SK-N-SH (cell line): Measurements from ENCODE around the gene RAPGEF3. TPM values are rescaled to one million over a fixed set of nuclear protein-coding genes. Genes with fewer than 3 reads are reported as not detected.

Experiments used
- CTCF ChIA-PET: fragments of 300-600, 350-600 bp; formaldehyde crosslinking; extraction: SDS; loops from one replicate; lab custom pipeline; 2021; lab: Yijun Ruan, JAX
- POLR2A ChIA-PET: fragments of 350-600 bp; sonication (Branson Sonifier 250); formaldehyde crosslinking; extraction: SDS; loops from one replicate; lab custom pipeline; 2020; ENCODE audit warnings: antibody characterized with exemption, inconsistent platforms; lab: Yijun Ruan, JAX
- DNase-seq: peaks from one replicate; pipeline ENCODE4 v3.0.0; 2012
- H2AFZ ChIP-seq: fragments of 200-600 bp; sonication (generic); 2 replicates; pipeline ENCODE4 v1.8.1; 2016; ENCODE audit warnings: antibody characterized with exemption, mild to moderate bottlenecking, low read depth
- H3F3A ChIP-seq: fragments of 200-600 bp; sonication (generic); replicated peaks from 2 replicates; pipeline ENCODE3; 2016; ENCODE audit warnings: antibody characterized with exemption, mild to moderate bottlenecking; ENCODE audit not compliant: insufficient read depth
- H3K27ac ChIP-seq, 2 experiments: fragments of 200-500 bp in 1 of 2; fragments of 200-600 bp in 1 of 2; sonication (Bioruptor generic) in 1 of 2; sonication (generic), shearing (Covaris generic) in 1 of 2; 2 replicates each; pipeline versions ENCODE4 v1.5.1 to v1.6.1; 2014 to 2016; ENCODE audit warnings: low read depth in 2 of 2, inconsistent platforms in 1 of 2, low read length in 1 of 2, mild to moderate bottlenecking in 1 of 2, mixed read lengths in 1 of 2
- H3K27me3 ChIP-seq: fragments of 200-600 bp; sonication (generic), shearing (Covaris generic); 2 replicates; pipeline ENCODE4 v1.6.1; 2016; ENCODE audit warnings: mixed run types; ENCODE audit not compliant: insufficient read depth
- H3K36me3 ChIP-seq, 2 experiments: fragments of 200-500 bp in 1 of 2; fragments of 200-600 bp in 1 of 2; sonication (Bioruptor generic) in 1 of 2; sonication (generic) in 1 of 2; replicated peaks in 1 of 2; 2 replicates each; pipeline versions ENCODE3 to v1.5.1; 2014 to 2016; ENCODE audit warnings: low read length in 1 of 2, mild to moderate bottlenecking in 1 of 2; ENCODE audit not compliant: insufficient read depth in 2 of 2, control insufficient read depth in 1 of 2
- H3K4me1 ChIP-seq, 2 experiments: fragments of 200-500 bp in 1 of 2; fragments of 200-600 bp in 1 of 2; sonication (Bioruptor generic) in 1 of 2; sonication (generic), shearing (Covaris generic) in 1 of 2; 2 replicates each; pipeline versions ENCODE4 v1.5.1 to v1.6.1; 2014 to 2016; ENCODE audit warnings: low read depth in 1 of 2, low read length in 1 of 2, mixed run types in 1 of 2; ENCODE audit not compliant: insufficient read depth in 2 of 2, control insufficient read depth in 1 of 2
- H3K4me2 ChIP-seq: fragments of 200-600 bp; sonication (generic), shearing (Covaris generic); 2 replicates; pipeline ENCODE4 v1.6.1; 2017; ENCODE audit warnings: mixed run types
- H3K4me3 ChIP-seq, 2 experiments: fragments of 200-500 bp in 1 of 2; fragments of 200-600 bp in 1 of 2; sonication (Bioruptor generic) in 1 of 2; sonication (generic), shearing (Covaris generic) in 1 of 2; 2 replicates each; pipeline versions ENCODE4 v1.5.1 to v1.8.1; 2014 to 2016; ENCODE audit warnings: low read depth in 2 of 2, inconsistent platforms in 1 of 2, low read length in 1 of 2, mild to moderate bottlenecking in 1 of 2, mixed read lengths in 1 of 2, moderate library complexity in 1 of 2
- H3K79me2 ChIP-seq: fragments of 200-600 bp; sonication (generic); 2 replicates; pipeline ENCODE4 v1.8.1; 2017; ENCODE audit warnings: mild to moderate bottlenecking; ENCODE audit not compliant: insufficient read depth
- H3K9ac ChIP-seq: fragments of 200-600 bp; sonication (generic); 2 replicates; pipeline ENCODE4 v1.6.1; 2017; ENCODE audit warnings: mixed run types
- H3K9me2 ChIP-seq: fragments of 200-600 bp; sonication (generic); 2 replicates; pipeline ENCODE4 v1.6.1; 2017; ENCODE audit warnings: mixed run types
- H3K9me3 ChIP-seq: fragments of 200-600 bp; sonication (generic); 2 replicates; pipeline ENCODE4 v1.6.1; 2017; ENCODE audit warnings: mixed run types, mild to moderate bottlenecking, moderate library complexity
- H4K20me1 ChIP-seq: fragments of 200-600 bp; sonication (generic); 2 replicates; pipeline ENCODE4 v1.6.1; 2017; ENCODE audit warnings: mild to moderate bottlenecking, mixed run types; ENCODE audit not compliant: insufficient read depth
- CHD2 ChIP-seq: fragments of 150-350 bp; IDR thresholded peaks from 2 replicates; pipeline ENCODE4 v1.6.1; 2018; ENCODE audit warnings: low read length; ENCODE audit not compliant: partially characterized antibody
- EZH2phosphoT487 ChIP-seq: fragments of 200-600 bp; sonication (generic); IDR thresholded peaks from 2 replicates; pipeline ENCODE4 v1.6.1; 2017; ENCODE audit warnings: low read depth, mixed run types, mild to moderate bottlenecking, antibody characterized with exemption, moderate library complexity, borderline replicate concordance
- GABPA ChIP-seq: IDR thresholded peaks from 2 replicates; pipeline ENCODE4 v1.4.0; 2012; ENCODE audit warnings: low read depth, mild to moderate bottlenecking
- JUND ChIP-seq: IDR thresholded peaks from 2 replicates; pipeline ENCODE4 v1.4.0; 2012
- MEF2A ChIP-seq: IDR thresholded peaks from 2 replicates; pipeline ENCODE4 v1.4.0; 2012; ENCODE audit warnings: low read depth, borderline replicate concordance
- NRF1 ChIP-seq: IDR thresholded peaks from 2 replicates; pipeline ENCODE4 v1.6.1; 2012; ENCODE audit warnings: low read depth, mild to moderate bottlenecking, low read length
- POLR2AphosphoS5 ChIP-seq: IDR thresholded peaks from 2 replicates; pipeline ENCODE4 v1.6.1; 2012; ENCODE audit warnings: low read depth, low read length
- RFX5 ChIP-seq: IDR thresholded peaks from 2 replicates; pipeline ENCODE4 v1.6.1; 2012; ENCODE audit warnings: mild to moderate bottlenecking, improper control_type of control experiment, low read length
- RXRA ChIP-seq: IDR thresholded peaks from 2 replicates; pipeline ENCODE4 v1.4.0; 2012; ENCODE audit warnings: low read depth, mild to moderate bottlenecking, borderline replicate concordance
- SIN3A ChIP-seq: IDR thresholded peaks from 2 replicates; pipeline ENCODE4 v1.6.1; 2012; ENCODE audit warnings: low read depth, mild to moderate bottlenecking, low read length, moderate library complexity, borderline replicate concordance
- TAF1 ChIP-seq: IDR thresholded peaks from 2 replicates; pipeline ENCODE4 v1.6.1; 2012; ENCODE audit warnings: low read depth, mild to moderate bottlenecking, low read length, moderate library complexity, borderline replicate concordance
- TEAD4 ChIP-seq: IDR thresholded peaks from 2 replicates; pipeline ENCODE4 v1.4.0; 2012; ENCODE audit warnings: mild to moderate bottlenecking, borderline replicate concordance; ENCODE audit not compliant: insufficient read depth
- WGBS: methylation state at CpG from one replicate; pipeline ENCODE4 v1.1.6; 2017; ENCODE audit warnings: low lambda C conversion rate; 5-methylcytosine and 5-hydroxymethylcytosine counted together
- polyA plus RNA-seq, 3 experiments: library from polyadenylated mRNA; depleted of rRNA; stranded (reverse); fragments of >200 nt; gene quantifications; 2 replicates each; pipeline ENCODE4 v1.2.3, GENCODE V29; 2012
- TF ChIP-seq, protein P1 (sequence below): IDR thresholded peaks from 2 replicates; pipeline ENCODE4 v1.6.1; 2012; ENCODE audit warnings: mild to moderate bottlenecking, low read depth, low read length, moderate library complexity
- TF ChIP-seq, protein P2 (sequence below): fragments of 150-350 bp; IDR thresholded peaks from 2 replicates; pipeline ENCODE4 v1.6.1; 2016; ENCODE audit warnings: mild to moderate bottlenecking, low read depth, low read length
- TF ChIP-seq, protein P3 (sequence below): IDR thresholded peaks from 2 replicates; pipeline ENCODE4 v1.4.0; 2012; ENCODE audit warnings: low read depth, borderline replicate concordance
- TF ChIP-seq, protein P4 (sequence below): IDR thresholded peaks from 2 replicates; pipeline ENCODE4 v1.4.0; 2012; ENCODE audit warnings: low read depth

RAPGEF3 gene
- polyA plus RNA-seq, 1 of the 3 experiments (the other 2 are of a cell fraction): 0.90 TPM

DNA sequence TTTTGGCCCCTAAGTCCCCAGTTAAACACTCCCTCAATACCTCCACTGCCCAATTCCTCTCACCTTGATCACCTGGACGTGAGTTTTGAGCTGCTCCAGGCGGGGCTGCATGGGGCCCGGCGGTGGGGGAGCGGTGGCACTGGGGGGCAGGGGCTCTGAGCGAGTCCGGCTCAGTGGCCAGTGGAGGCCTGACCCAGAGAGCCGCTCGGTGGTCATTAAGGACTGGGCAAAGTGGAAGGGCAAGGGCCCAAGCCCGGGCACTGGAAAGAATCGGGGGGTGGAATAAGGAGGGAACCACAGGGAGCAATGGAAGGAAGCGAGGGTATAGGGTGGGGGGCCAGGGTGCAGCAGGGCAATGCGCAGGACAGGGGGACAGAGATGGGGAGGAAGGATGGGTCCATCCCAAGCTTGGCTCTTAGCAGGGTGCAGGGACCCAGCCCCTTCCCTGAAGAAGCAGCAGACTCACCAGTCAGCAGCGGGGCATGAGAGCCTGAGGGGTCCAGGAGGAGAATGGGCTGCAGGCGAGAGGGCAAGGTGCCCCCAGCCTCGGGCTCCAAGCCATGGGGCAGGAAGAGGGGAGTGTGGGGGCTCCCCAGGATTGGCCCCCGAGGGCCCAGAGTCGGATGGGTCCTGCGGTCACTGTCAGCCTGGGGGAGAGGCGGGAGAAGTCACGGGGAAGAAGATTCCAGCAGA is 36.6 kb upstream of the RAPGEF3 start (continued):
- TF ChIP-seq, protein P1, sequence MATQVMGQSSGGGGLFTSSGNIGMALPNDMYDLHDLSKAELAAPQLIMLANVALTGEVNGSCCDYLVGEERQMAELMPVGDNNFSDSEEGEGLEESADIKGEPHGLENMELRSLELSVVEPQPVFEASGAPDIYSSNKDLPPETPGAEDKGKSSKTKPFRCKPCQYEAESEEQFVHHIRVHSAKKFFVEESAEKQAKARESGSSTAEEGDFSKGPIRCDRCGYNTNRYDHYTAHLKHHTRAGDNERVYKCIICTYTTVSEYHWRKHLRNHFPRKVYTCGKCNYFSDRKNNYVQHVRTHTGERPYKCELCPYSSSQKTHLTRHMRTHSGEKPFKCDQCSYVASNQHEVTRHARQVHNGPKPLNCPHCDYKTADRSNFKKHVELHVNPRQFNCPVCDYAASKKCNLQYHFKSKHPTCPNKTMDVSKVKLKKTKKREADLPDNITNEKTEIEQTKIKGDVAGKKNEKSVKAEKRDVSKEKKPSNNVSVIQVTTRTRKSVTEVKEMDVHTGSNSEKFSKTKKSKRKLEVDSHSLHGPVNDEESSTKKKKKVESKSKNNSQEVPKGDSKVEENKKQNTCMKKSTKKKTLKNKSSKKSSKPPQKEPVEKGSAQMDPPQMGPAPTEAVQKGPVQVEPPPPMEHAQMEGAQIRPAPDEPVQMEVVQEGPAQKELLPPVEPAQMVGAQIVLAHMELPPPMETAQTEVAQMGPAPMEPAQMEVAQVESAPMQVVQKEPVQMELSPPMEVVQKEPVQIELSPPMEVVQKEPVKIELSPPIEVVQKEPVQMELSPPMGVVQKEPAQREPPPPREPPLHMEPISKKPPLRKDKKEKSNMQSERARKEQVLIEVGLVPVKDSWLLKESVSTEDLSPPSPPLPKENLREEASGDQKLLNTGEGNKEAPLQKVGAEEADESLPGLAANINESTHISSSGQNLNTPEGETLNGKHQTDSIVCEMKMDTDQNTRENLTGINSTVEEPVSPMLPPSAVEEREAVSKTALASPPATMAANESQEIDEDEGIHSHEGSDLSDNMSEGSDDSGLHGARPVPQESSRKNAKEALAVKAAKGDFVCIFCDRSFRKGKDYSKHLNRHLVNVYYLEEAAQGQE: no peak
- TF ChIP-seq, protein P2, sequence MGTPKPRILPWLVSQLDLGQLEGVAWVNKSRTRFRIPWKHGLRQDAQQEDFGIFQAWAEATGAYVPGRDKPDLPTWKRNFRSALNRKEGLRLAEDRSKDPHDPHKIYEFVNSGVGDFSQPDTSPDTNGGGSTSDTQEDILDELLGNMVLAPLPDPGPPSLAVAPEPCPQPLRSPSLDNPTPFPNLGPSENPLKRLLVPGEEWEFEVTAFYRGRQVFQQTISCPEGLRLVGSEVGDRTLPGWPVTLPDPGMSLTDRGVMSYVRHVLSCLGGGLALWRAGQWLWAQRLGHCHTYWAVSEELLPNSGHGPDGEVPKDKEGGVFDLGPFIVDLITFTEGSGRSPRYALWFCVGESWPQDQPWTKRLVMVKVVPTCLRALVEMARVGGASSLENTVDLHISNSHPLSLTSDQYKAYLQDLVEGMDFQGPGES: no peak

DNA sequence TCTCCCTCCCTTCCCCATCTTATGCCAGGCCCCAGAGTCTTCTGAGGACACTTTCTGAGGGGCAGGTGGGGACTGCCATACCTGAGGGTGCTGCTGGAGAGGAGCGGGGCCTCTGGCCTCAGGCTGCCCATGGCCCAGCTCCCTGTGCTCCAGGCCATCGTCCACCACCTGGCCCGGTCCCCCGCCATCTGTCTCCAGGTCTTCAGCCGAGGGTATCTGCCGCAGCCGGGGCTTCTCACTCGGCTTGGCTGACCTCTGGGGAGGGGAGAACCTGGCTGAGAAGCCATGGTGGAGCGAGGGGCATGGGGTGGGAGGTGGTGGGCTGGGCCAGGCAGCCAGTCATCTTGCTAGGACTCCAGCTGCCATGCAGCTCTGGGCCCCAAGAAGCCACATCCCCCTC is 36.0 kb upstream of the RAPGEF3 start:
- Histone ChIP-seq H3K9ac (no peak overlapping the region), H3K4me3 (no peak overlapping the region)
- TF ChIP-seq MEF2A (no peak), NRF1 (no peak), RFX5 (no peak), POLR2AphosphoS5 (no peak), RXRA (no peak), TAF1 (no peak), EZH2phosphoT487 (no peak), TEAD4 (no peak), SIN3A (no peak), GABPA (no peak), JUND (no peak), CHD2 (no peak)
- TF ChIP-seq, protein P3, sequence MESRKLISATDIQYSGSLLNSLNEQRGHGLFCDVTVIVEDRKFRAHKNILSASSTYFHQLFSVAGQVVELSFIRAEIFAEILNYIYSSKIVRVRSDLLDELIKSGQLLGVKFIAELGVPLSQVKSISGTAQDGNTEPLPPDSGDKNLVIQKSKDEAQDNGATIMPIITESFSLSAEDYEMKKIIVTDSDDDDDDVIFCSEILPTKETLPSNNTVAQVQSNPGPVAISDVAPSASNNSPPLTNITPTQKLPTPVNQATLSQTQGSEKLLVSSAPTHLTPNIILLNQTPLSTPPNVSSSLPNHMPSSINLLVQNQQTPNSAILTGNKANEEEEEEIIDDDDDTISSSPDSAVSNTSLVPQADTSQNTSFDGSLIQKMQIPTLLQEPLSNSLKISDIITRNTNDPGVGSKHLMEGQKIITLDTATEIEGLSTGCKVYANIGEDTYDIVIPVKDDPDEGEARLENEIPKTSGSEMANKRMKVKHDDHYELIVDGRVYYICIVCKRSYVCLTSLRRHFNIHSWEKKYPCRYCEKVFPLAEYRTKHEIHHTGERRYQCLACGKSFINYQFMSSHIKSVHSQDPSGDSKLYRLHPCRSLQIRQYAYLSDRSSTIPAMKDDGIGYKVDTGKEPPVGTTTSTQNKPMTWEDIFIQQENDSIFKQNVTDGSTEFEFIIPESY: no peak
- TF ChIP-seq, protein P4, sequence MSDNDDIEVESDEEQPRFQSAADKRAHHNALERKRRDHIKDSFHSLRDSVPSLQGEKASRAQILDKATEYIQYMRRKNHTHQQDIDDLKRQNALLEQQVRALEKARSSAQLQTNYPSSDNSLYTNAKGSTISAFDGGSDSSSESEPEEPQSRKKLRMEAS: no peak
- TF ChIP-seq, all 33 proteins: peak for 0
- Histone ChIP-seq H3K9me3 (no peaks in the 10 kb centered on the region), H3K79me2 (peaks cover 18% of the 10 kb centered on the region), H3K36me3 (peaks cover 17 to 73% of the 10 kb centered on the region in 2 experiments), H3K27ac (no peak overlapping the region), H4K20me1 (peaks cover 14% of the 10 kb centered on the region), H3F3A (no peaks in the 10 kb centered on the region), H3K4me1 (peaks cover 0 to 5% of the 10 kb centered on the region in 2 experiments; a peak in 1 of 4 replicates), H2AFZ (no peak overlapping the region), H3K4me2 (no peak overlapping the region), H3K9me2 (no peaks in the 10 kb centered on the region), H3K27me3 (no peaks in the 10 kb centered on the region)
- CTCF ChIA-PET: interaction anchor here (0.8 to 15.5 kb wide), 6 partner anchors 15 to 52 kb away, joined by 3 to 247 read pairs (median 17); partner anchors contain the start of gene SLC48A1
- 97% methylated on average over 7 of the region's 9 CpGs for WGBS
- POLR2A ChIA-PET: no interaction called here
- no peak for DNase-seq
